ENCODE data around the gene PRSS27. TPM values are rescaled to one million over a fixed set of nuclear protein-coding genes. Genes with fewer than 3 reads are reported as not detected.

PRSS27 gene
- total and polyA plus RNA-seq, 2 donors (not counting 3 experiments of a cell fraction or from before 2014, with no cell fraction given) = 0.33 to 0.53 TPM

DNA sequence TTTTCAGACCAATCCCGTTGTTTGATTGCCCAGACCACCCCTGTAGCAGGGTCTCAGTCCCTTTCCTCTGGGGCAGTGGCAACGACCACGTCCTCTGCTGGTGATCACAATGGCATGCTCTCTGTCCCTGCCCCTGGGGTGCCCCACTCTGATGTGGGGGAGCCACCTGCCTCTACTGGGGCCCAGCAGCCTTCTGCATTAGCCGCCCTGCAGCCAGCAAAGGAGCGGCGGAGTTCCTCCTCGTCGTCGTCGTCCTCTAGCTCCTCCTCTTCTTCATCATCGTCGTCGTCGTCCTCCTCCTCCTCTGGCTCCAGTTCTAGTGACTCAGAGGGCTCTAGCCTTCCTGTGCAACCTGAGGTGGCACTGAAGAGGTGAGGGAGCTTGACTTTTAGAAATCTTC is 47.9 kb upstream of the PRSS27 start:
- Histone ChIP-seq H3K4me3 (replicated peaks in 1 of 3; ENCODE audit: insufficient read depth in 1 of 3, low read depth in 1 of 3, low read length in 3 of 3) (no peak overlapping the region), H3K9me1 (replicated peaks; ENCODE audit: control insufficient read depth, extremely low read depth, insufficient read depth, low read length) (no peaks in the 10 kb centered on the region), H2AFZ (ENCODE audit: low read depth, low read length) (no peak overlapping the region), H4K20me1 (replicated peaks; ENCODE audit: control insufficient read depth, extremely low read depth, insufficient read depth, low read length) (no peaks in the 10 kb centered on the region), H3K4me2 (ENCODE audit: insufficient read depth, low read length) (no peak overlapping the region), H3K27me3 (ENCODE audit: control insufficient read depth in 2 of 2, insufficient read depth in 2 of 2, low read length in 2 of 2) (no peaks in the 10 kb centered on the region), H3K9me3 (replicated peaks; ENCODE audit: control insufficient read depth, insufficient read depth, low read length) (no peaks in the 10 kb centered on the region), H3K79me2 (ENCODE audit: control insufficient read depth, insufficient read depth, low read length) (peaks cover 55% of the 10 kb centered on the region), H3K9ac (replicated peaks; ENCODE audit: extremely low read depth, insufficient read depth, low read length) (no peak overlapping the region), H3K36me3 (ENCODE audit: control insufficient read depth in 2 of 2, extremely low read depth in 1 of 2, insufficient read depth in 2 of 2, low read length in 2 of 2) (peaks cover 54 to 83% of the 10 kb centered on the region in 2 experiments), H3K27ac (ENCODE audit: insufficient read depth, low read depth, low read length) (no peak overlapping the region), H3K4me1 (ENCODE audit: control insufficient read depth, extremely low read depth, insufficient read depth, low read length) (no peaks in the 10 kb centered on the region)
- no TSS peak for BruUV-seq (replicated peaks)
- dilution Hi-C loops (cut with MboI; ENCODE audit: extremely low pct_ligation_motif_present, low sequenced_read_pairs) (no loop called here), intact Hi-C loops (cut with micrococcal nuclease) (no loop called here)
- no peak for FAIRE-seq
- DNase-seq (ENCODE audit: low read depth, low spot score) = no peak
- no peak for TF ChIP-seq MYC (IDR thresholded peaks at IDR 0.05; ENCODE audit: low read depth, low read length)
- TF ChIP-seq FOS (IDR thresholded peaks at IDR 0.05; ENCODE audit: borderline replicate concordance, insufficient read depth, low read length) = no peak
- TF ChIP-seq MAX (IDR thresholded peaks at IDR 0.05; ENCODE audit: insufficient read depth, insufficient read length) = no peak
- no peak for TF ChIP-seq EZH2 (IDR thresholded peaks at IDR 0.05; ENCODE audit: borderline replicate concordance, low read depth, low read length, severe bottlenecking)
- no peak for TF ChIP-seq GATA2 (IDR thresholded peaks at IDR 0.05; ENCODE audit: insufficient read depth, insufficient read length, low read depth, low read length)
- TF ChIP-seq, protein P1, sequence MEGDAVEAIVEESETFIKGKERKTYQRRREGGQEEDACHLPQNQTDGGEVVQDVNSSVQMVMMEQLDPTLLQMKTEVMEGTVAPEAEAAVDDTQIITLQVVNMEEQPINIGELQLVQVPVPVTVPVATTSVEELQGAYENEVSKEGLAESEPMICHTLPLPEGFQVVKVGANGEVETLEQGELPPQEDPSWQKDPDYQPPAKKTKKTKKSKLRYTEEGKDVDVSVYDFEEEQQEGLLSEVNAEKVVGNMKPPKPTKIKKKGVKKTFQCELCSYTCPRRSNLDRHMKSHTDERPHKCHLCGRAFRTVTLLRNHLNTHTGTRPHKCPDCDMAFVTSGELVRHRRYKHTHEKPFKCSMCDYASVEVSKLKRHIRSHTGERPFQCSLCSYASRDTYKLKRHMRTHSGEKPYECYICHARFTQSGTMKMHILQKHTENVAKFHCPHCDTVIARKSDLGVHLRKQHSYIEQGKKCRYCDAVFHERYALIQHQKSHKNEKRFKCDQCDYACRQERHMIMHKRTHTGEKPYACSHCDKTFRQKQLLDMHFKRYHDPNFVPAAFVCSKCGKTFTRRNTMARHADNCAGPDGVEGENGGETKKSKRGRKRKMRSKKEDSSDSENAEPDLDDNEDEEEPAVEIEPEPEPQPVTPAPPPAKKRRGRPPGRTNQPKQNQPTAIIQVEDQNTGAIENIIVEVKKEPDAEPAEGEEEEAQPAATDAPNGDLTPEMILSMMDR (IDR thresholded peaks at IDR 0.05; ENCODE audit: extremely low read depth in 1 of 2, insufficient read depth in 1 of 2, low read depth in 1 of 2, low read length in 2 of 2) = no peak
- no peak for TF ChIP-seq POLR2AphosphoS5 (IDR thresholded peaks at IDR 0.05; ENCODE audit: insufficient read depth, low read depth, low read length)
- no peak for TF ChIP-seq JUN (IDR thresholded peaks at IDR 0.05; ENCODE audit: borderline replicate concordance, insufficient read depth, insufficient read length, low read depth)
- TF ChIP-seq POLR2A (IDR thresholded peaks at IDR 0.05; ENCODE audit: low read depth, low read length) = no peak
- ChIA-PET CTCF (interaction anchor here (1.3 kb wide), 1 partner anchor 9 kb away, joined by 3 read pairs; no protein-coding TSS in a partner anchor), POLR2A (no interaction called here)

All from endothelial cell of umbilical vein (primary cell).